ENCODE data around the gene WDR27. TPM values are rescaled to one million over a fixed set of nuclear protein-coding genes. Genes with fewer than 3 reads are reported as not detected.

WDR27 gene
- total RNA-seq, 2 experiments from 2014 or later: 77.2 to 108 TPM

GRCh38 chr6:169624785-169625184 is 77.0 kb downstream of the WDR27 start:
- ChIA-PET CTCF (ENCODE audit: unreplicated experiment) (no interaction called here), POLR2A (no interaction called here)
- Histone ChIP-seq H3K4me1 (ENCODE audit: insufficient read depth, low read length, poor library complexity, severe bottlenecking) (no peaks in the 10 kb centered on the region), H3K79me2 (ENCODE audit: insufficient read depth, low read depth, low read length) (no peaks in the 10 kb centered on the region), H3K36me3 (ENCODE audit: insufficient read depth, low read length) (peaks cover 16% of the 10 kb centered on the region), H3K4me2 (ENCODE audit: low read length) (no peak overlapping the region), H3K27ac (ENCODE audit: low read depth, low read length, poor library complexity, severe bottlenecking) (no peak overlapping the region), H3K9me3 (ENCODE audit: low read length) (no peaks in the 10 kb centered on the region), H3K4me3 (ENCODE audit: low read depth, low read length, poor library complexity, severe bottlenecking) (no peak overlapping the region), H4K20me1 (ENCODE audit: insufficient read depth, low read length) (no peaks in the 10 kb centered on the region), H3K9me2 (ENCODE audit: insufficient read depth, low read length) (no peaks in the 10 kb centered on the region), H2AFZ (ENCODE audit: low read length) (no peak overlapping the region)
- no TSS peak for BruUV-seq (replicated peaks)
- DNase-seq (ENCODE audit: low spot score): no peak
- no peak for TF ChIP-seq EZH2phosphoT487 (IDR thresholded peaks at IDR 0.05; ENCODE audit: borderline replicate concordance, low read depth, low read length)
- TF ChIP-seq, protein P1, sequence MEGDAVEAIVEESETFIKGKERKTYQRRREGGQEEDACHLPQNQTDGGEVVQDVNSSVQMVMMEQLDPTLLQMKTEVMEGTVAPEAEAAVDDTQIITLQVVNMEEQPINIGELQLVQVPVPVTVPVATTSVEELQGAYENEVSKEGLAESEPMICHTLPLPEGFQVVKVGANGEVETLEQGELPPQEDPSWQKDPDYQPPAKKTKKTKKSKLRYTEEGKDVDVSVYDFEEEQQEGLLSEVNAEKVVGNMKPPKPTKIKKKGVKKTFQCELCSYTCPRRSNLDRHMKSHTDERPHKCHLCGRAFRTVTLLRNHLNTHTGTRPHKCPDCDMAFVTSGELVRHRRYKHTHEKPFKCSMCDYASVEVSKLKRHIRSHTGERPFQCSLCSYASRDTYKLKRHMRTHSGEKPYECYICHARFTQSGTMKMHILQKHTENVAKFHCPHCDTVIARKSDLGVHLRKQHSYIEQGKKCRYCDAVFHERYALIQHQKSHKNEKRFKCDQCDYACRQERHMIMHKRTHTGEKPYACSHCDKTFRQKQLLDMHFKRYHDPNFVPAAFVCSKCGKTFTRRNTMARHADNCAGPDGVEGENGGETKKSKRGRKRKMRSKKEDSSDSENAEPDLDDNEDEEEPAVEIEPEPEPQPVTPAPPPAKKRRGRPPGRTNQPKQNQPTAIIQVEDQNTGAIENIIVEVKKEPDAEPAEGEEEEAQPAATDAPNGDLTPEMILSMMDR (conservative IDR thresholded peaks at IDR 0.05; ENCODE audit: low read length): no peak
- intact Hi-C loops (cut with micrococcal nuclease; ENCODE audit: unreplicated experiment): no loop called here

GRCh38 chr6:169623975-169624374 is 77.9 kb downstream of the WDR27 start:
- Histone ChIP-seq H3K4me1 (ENCODE audit: insufficient read depth, low read length, poor library complexity, severe bottlenecking) (no peaks in the 10 kb centered on the region), H3K9me3 (ENCODE audit: low read length) (no peaks in the 10 kb centered on the region), H2AFZ (ENCODE audit: low read length) (no peak overlapping the region), H3K4me2 (ENCODE audit: low read length) (no peak overlapping the region), H3K9me2 (ENCODE audit: insufficient read depth, low read length) (no peaks in the 10 kb centered on the region), H3K4me3 (ENCODE audit: low read depth, low read length, poor library complexity, severe bottlenecking) (no peak overlapping the region), H4K20me1 (ENCODE audit: insufficient read depth, low read length) (no peaks in the 10 kb centered on the region), H3K79me2 (ENCODE audit: insufficient read depth, low read depth, low read length) (no peaks in the 10 kb centered on the region), H3K36me3 (ENCODE audit: insufficient read depth, low read length) (peaks cover 16% of the 10 kb centered on the region), H3K27ac (ENCODE audit: low read depth, low read length, poor library complexity, severe bottlenecking) (no peak overlapping the region)
- intact Hi-C loops (cut with micrococcal nuclease; ENCODE audit: unreplicated experiment): no loop called here
- TF ChIP-seq, protein P1 (conservative IDR thresholded peaks at IDR 0.05; ENCODE audit: low read length): no peak
- no peak for TF ChIP-seq EZH2phosphoT487 (IDR thresholded peaks at IDR 0.05; ENCODE audit: borderline replicate concordance, low read depth, low read length)
- DNase-seq (ENCODE audit: low spot score): no peak
- POLR2A ChIA-PET: interaction anchor here (0.9 kb wide), 1 partner anchor 55 kb away, joined by 4 read pairs; no protein-coding TSS in a partner anchor
- BruUV-seq (replicated peaks): no TSS peak
- CTCF ChIA-PET (ENCODE audit: unreplicated experiment): no interaction called here

GRCh38 chr6:169623343-169623742 is 78.5 kb downstream of the WDR27 start:
- Histone ChIP-seq H3K27ac (ENCODE audit: low read depth, low read length, poor library complexity, severe bottlenecking) (no peak overlapping the region), H3K9me3 (ENCODE audit: low read length) (no peaks in the 10 kb centered on the region), H3K4me2 (ENCODE audit: low read length) (no peak overlapping the region), H3K4me1 (ENCODE audit: insufficient read depth, low read length, poor library complexity, severe bottlenecking) (no peaks in the 10 kb centered on the region), H3K4me3 (ENCODE audit: low read depth, low read length, poor library complexity, severe bottlenecking) (no peak overlapping the region), H3K36me3 (ENCODE audit: insufficient read depth, low read length) (peaks cover 16% of the 10 kb centered on the region), H3K9me2 (ENCODE audit: insufficient read depth, low read length) (no peaks in the 10 kb centered on the region), H4K20me1 (ENCODE audit: insufficient read depth, low read length) (no peaks in the 10 kb centered on the region), H2AFZ (ENCODE audit: low read length) (no peak overlapping the region), H3K79me2 (ENCODE audit: insufficient read depth, low read depth, low read length) (no peaks in the 10 kb centered on the region)
- CTCF ChIA-PET (ENCODE audit: unreplicated experiment): no interaction called here
- DNase-seq (ENCODE audit: low spot score): no peak
- intact Hi-C loops (cut with micrococcal nuclease; ENCODE audit: unreplicated experiment): no loop called here
- no TSS peak for BruUV-seq (replicated peaks)
- TF ChIP-seq, protein P1 (conservative IDR thresholded peaks at IDR 0.05; ENCODE audit: low read length): no peak
- POLR2A ChIA-PET: interaction anchor here (0.9 to 1.3 kb wide), 2 partner anchors 11 to 55 kb away, joined by 3 to 4 read pairs; no protein-coding TSS in a partner anchor
